NCI-H345 treated with DMSO at 0.1 percent for 48 hours (cell line): ENCODE measurements around the gene CCSER2.
A peak's percentile ranks its signal among the peaks of the same experiment; 100 is the strongest.
"Not testable (repeated sequence)": the region's sequence is repeated elsewhere in the genome, so short reads cannot be mapped to it uniquely, and the experiment has no call there.

Experiments used
- DNase-seq: peaks from one replicate; lab custom pipeline; 2025; ENCODE audit not compliant: unreplicated experiment; lab: John Stamatoyannopoulos, UW

CCSER2 gene

GRCh38 chr10:84312816-84313215 is 15.6 kb upstream of the CCSER2 start:
- DNase-seq: no peak

- no peak for DNase-seq
Measured at GRCh38 chr10:84314275-84314674, 14.1 kb upstream of the CCSER2 start.

GRCh38 chr10:84317174-84317573 is 11.2 kb upstream of the CCSER2 start:
- DNase-seq: no peak

GRCh38 chr10:84321902-84322301 is 6.5 kb upstream of the CCSER2 start:
- DNase-seq: no peak

- not testable (repeated sequence) for DNase-seq
Measured at GRCh38 chr10:84323566-84323965, 4.8 kb upstream of the CCSER2 start.

GRCh38 chr10:84326995-84327394 is 1.4 kb upstream of the CCSER2 start:
- DNase-seq: not testable (repeated sequence)

- peak; percentile 17 for DNase-seq
Measured at GRCh38 chr10:84329196-84329611, 815 bp downstream of the CCSER2 start.

- no peak for DNase-seq
Measured at GRCh38 chr10:84329986-84330651, 1.7 kb downstream of the CCSER2 start.

GRCh38 chr10:84331091-84331490 is 2.7 kb downstream of the CCSER2 start:
- no peak for DNase-seq

GRCh38 chr10:84333864-84334451 is 5.6 kb downstream of the CCSER2 start:
- DNase-seq: no peak

- no peak for DNase-seq
Measured at GRCh38 chr10:84334811-84335210, 6.4 kb downstream of the CCSER2 start.

GRCh38 chr10:84335516-84335915 is 7.1 kb downstream of the CCSER2 start:
- no peak for DNase-seq

GRCh38 chr10:84336406-84337090 is 8.2 kb downstream of the CCSER2 start:
- no peak for DNase-seq

- no peak for DNase-seq
Measured at GRCh38 chr10:84337199-84337598, 8.8 kb downstream of the CCSER2 start.

GRCh38 chr10:84339025-84339424 is 10.6 kb downstream of the CCSER2 start:
- no peak for DNase-seq

- no peak for DNase-seq
Measured at GRCh38 chr10:84340187-84340586, 11.8 kb downstream of the CCSER2 start.

- no peak for DNase-seq
Measured at GRCh38 chr10:84340632-84341537, 12.5 kb downstream of the CCSER2 start.

GRCh38 chr10:84341538-84341856 is 13.1 kb downstream of the CCSER2 start:
- DNase-seq: no peak

- DNase-seq: no peak
Measured at GRCh38 chr10:84341983-84342382, 13.6 kb downstream of the CCSER2 start.

- no peak for DNase-seq
Measured at GRCh38 chr10:84342584-84342983, 14.2 kb downstream of the CCSER2 start.

- no peak for DNase-seq
Measured at GRCh38 chr10:84343831-84344230, 15.4 kb downstream of the CCSER2 start.
